ENCODE results near the gene ARHGEF1.
A peak's percentile ranks its signal among the peaks of the same experiment; 100 is the strongest.

The ARHGEF1 gene

GRCh38 chr19:41883463-41883820 lies 458 bp downstream of the ARHGEF1 start:
- DNase-seq (ENCODE audit: low read depth, low spot score), result no peak
- ChIA-PET POLR2A (interaction anchor here (1.2 to 1.3 kb wide), 2 partner anchors 9 to 24 kb away, joined by 3 to 9 read pairs; partner anchors contain the start of gene RPS19), CTCF (interaction anchor here (1.5 to 1.6 kb wide), 3 partner anchors 11 to 68 kb away, joined by 3 to 4 read pairs (median 4); no protein-coding TSS in a partner anchor)
- no peak for TF ChIP-seq CTCF (IDR thresholded peaks at IDR 0.05; ENCODE audit: insufficient read depth, low read length, missing control alignments)
- H3K4me3 ChIP-seq (ENCODE audit: low read depth, low read length), result peak overlapping the region; percentile 98

GRCh38 chr19:41883821-41884733 lies 1.1 kb downstream of the ARHGEF1 start:
- H3K4me3 ChIP-seq (ENCODE audit: low read depth, low read length), result peak overlapping the region; percentile 98
- peak; percentile 16 for TF ChIP-seq CTCF (IDR thresholded peaks at IDR 0.05; ENCODE audit: insufficient read depth, low read length, missing control alignments)
- POLR2A ChIA-PET, result interaction anchor here (0.6 to 1.3 kb wide), 5 partner anchors 9 to 24 kb away, joined by 3 to 9 read pairs (median 3); partner anchors contain the start of gene RPS19
- CTCF ChIA-PET, result interaction anchor here (1.3 to 1.7 kb wide), 5 partner anchors 11 to 74 kb away, joined by 3 to 9 read pairs (median 4); no protein-coding TSS in a partner anchor
- DNase-seq (ENCODE audit: low read depth, low spot score), result peak; percentile 75

- no peak for TF ChIP-seq CTCF (IDR thresholded peaks at IDR 0.05; ENCODE audit: insufficient read depth, low read length, missing control alignments)
- CTCF ChIA-PET, result interaction anchor here (1.2 to 1.5 kb wide), 4 partner anchors 11 to 71 kb away, joined by 3 to 4 read pairs (median 3); partner anchors contain the start of gene CD79A
- POLR2A ChIA-PET, result interaction anchor here (0.9 kb wide), 1 partner anchor 25 kb away, joined by 4 read pairs; no protein-coding TSS in a partner anchor
- H3K4me3 ChIP-seq (ENCODE audit: low read depth, low read length), result no peak overlapping the region
- no peak for DNase-seq (ENCODE audit: low read depth, low spot score)
These were observed 4.1 kb downstream of the ARHGEF1 start for GRCh38 chr19:41886761-41887710.

GRCh38 chr19:41887711-41888382 lies 4.9 kb downstream of the ARHGEF1 start:
- no peak for TF ChIP-seq CTCF (IDR thresholded peaks at IDR 0.05; ENCODE audit: insufficient read depth, low read length, missing control alignments)
- ChIA-PET CTCF (interaction anchor here (0.8 to 1.4 kb wide), 3 partner anchors 14 to 70 kb away, joined by 3 to 4 read pairs (median 3); no protein-coding TSS in a partner anchor), POLR2A (no interaction called here)
- H3K4me3 ChIP-seq (ENCODE audit: low read depth, low read length), result no peak overlapping the region
- no peak for DNase-seq (ENCODE audit: low read depth, low spot score)

GRCh38 chr19:41888926-41889325 lies 5.9 kb downstream of the ARHGEF1 start:
- no peak for DNase-seq (ENCODE audit: low read depth, low spot score)
- H3K4me3 ChIP-seq (ENCODE audit: low read depth, low read length), result no peak overlapping the region
- no peak for TF ChIP-seq CTCF (IDR thresholded peaks at IDR 0.05; ENCODE audit: insufficient read depth, low read length, missing control alignments)
- ChIA-PET CTCF (interaction anchor here (1.0 kb wide), 1 partner anchor 51 kb away, joined by 3 read pairs; no protein-coding TSS in a partner anchor), POLR2A (no interaction called here)
